ENCODE measurements around the gene LKAAEAR1.

The LKAAEAR1 gene

GRCh38 chr20:64084685-64085152 is 521 bp upstream of the LKAAEAR1 start:
- Mint-ChIP-seq H3K27me3 (peaks cover 0 to 12% of the 10 kb centered on the region in 2 donors), H3K9me3 (no peaks in the 10 kb centered on the region), H3K4me3 (peak overlapping the region; percentile 84 to 85), H3K27ac (no peak overlapping the region), H3K4me1 (ENCODE audit: low read depth in 2 of 2) (peaks cover 26 to 27% of the 10 kb centered on the region in 2 donors), H3K36me3 (ENCODE audit: insufficient read depth) (peaks cover 8% of the 10 kb centered on the region)
- no peak for ATAC-seq (replicated peaks)
- no peak for DNase-seq

DNA sequence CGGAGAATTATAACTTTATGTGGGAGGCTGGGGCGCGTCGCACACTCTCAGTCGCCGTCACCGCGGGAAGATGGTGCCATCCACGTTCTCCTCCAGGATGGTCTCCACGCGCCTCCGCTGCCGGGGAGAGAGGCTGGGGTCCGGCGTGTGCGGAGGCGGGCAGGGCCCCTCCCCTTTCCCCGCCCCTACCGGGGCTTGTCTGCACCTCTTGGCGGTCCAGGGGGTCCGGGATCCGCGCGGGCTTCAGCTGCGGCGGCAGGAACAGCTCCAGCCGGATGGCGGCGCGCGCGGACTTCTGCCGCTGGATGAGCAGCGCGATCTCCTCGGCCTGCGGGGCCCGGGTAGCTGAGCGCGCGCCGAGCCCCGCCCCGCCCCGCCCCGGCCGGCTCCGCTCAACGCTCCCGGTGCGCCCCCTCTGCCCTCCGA is 807 bp downstream of the LKAAEAR1 start:
- Mint-ChIP-seq H3K27ac (peak overlapping the region in 1 of 2 donors; percentile 38), H3K4me3 (peak overlapping the region; percentile 80), H3K27me3 (no peaks in the 10 kb centered on the region), H3K9me3 (no peaks in the 10 kb centered on the region), H3K36me3 (ENCODE audit: insufficient read depth) (peaks cover 12% of the 10 kb centered on the region), H3K4me1 (ENCODE audit: low read depth in 2 of 2) (peaks cover 26 to 31% of the 10 kb centered on the region in 2 donors)
- ATAC-seq (replicated peaks): peak; percentile 34
- peak; percentile 48 to 53 (median 51) for DNase-seq

GRCh38 chr20:64082820-64083377 is 1.3 kb downstream of the LKAAEAR1 start:
- Mint-ChIP-seq H3K4me1 (ENCODE audit: low read depth in 2 of 2) (peaks cover 26 to 34% of the 10 kb centered on the region in 2 donors), H3K27me3 (no peaks in the 10 kb centered on the region), H3K9me3 (no peaks in the 10 kb centered on the region), H3K4me3 (peak overlapping the region; percentile 80), H3K36me3 (ENCODE audit: insufficient read depth) (peaks cover 13% of the 10 kb centered on the region), H3K27ac (peak overlapping the region in 1 of 2 donors; percentile 72)
- DNase-seq: no peak
- no peak for ATAC-seq (replicated peaks)

- Mint-ChIP-seq H3K9me3 (no peaks in the 10 kb centered on the region), H3K36me3 (ENCODE audit: insufficient read depth) (peaks cover 16% of the 10 kb centered on the region), H3K27me3 (no peaks in the 10 kb centered on the region), H3K4me1 (ENCODE audit: low read depth in 2 of 2) (peaks cover 28 to 40% of the 10 kb centered on the region in 2 donors), H3K4me3 (peak overlapping the region; percentile 80), H3K27ac (peak overlapping the region; percentile 72)
- ATAC-seq (replicated peaks) (no peak), DNase-seq (no peak)
These were observed 2.0 kb downstream of the LKAAEAR1 start for GRCh38 chr20:64082126-64082731.

- Mint-ChIP-seq H3K36me3 (ENCODE audit: insufficient read depth) (peaks cover 16% of the 10 kb centered on the region), H3K4me1 (ENCODE audit: low read depth in 2 of 2) (peaks cover 30 to 43% of the 10 kb centered on the region in 2 donors), H3K27ac (peak overlapping the region; percentile 72), H3K27me3 (no peaks in the 10 kb centered on the region), H3K9me3 (no peaks in the 10 kb centered on the region), H3K4me3 (peak overlapping the region in 1 of 2 donors; percentile 80)
- DNase-seq (no peak), ATAC-seq (replicated peaks) (no peak)
These were observed 2.6 kb downstream of the LKAAEAR1 start for GRCh38 chr20:64081624-64081964.

DNA sequence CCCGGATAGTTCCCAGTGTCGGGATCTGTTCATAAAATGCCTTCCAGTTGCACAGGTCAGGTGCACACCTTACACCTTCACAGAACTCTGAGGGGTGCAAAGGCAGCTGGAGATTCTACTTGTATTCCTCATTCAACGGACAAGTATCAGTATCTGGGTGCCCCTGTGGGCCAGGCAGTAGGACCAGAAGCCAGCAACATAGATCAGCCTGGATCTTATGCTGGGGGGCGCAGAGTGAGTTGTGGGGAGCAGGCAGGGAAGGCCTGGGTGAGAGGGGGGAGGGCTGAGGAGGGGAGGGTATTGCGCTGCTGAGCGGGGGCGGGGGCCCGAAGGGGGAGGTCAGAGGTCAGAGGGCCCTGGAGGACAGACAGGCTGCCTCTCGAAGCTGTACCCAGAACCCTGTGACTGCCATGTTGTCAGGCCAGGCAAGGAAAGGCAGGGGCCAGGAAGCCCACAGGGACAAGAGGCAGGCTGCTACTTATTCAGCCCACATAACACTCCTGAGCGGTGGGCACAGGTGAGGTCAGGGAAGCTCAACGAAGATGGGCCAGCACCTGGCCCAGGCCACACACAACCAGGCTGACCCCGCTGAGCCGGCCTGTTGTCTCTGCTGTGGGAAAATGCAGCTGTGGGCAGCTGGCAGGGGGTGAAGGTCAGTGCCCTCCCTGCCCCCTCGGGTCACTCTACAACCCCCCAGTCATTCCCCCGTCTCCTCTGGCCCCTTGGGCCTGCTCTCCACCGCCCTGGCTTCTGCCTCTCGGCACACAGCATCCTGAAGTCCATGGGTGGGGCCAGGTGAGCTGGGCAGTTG is 3.2 kb downstream of the LKAAEAR1 start:
- H3K4me1 Mint-ChIP-seq (ENCODE audit: low read depth in 2 of 2): peaks cover 30 to 43% of the 10 kb centered on the region in 2 donors
- ATAC-seq (replicated peaks) (no peak), DNase-seq (no peak)
- H3K4me3 Mint-ChIP-seq: peak overlapping the region; percentile 74 to 80
- H3K9me3 Mint-ChIP-seq: no peaks in the 10 kb centered on the region
- peaks cover 22% of the 10 kb centered on the region for H3K36me3 Mint-ChIP-seq (ENCODE audit: insufficient read depth)
- H3K27me3 Mint-ChIP-seq: no peaks in the 10 kb centered on the region
- H3K27ac Mint-ChIP-seq: peak overlapping the region; percentile 79 to 91

DNA sequence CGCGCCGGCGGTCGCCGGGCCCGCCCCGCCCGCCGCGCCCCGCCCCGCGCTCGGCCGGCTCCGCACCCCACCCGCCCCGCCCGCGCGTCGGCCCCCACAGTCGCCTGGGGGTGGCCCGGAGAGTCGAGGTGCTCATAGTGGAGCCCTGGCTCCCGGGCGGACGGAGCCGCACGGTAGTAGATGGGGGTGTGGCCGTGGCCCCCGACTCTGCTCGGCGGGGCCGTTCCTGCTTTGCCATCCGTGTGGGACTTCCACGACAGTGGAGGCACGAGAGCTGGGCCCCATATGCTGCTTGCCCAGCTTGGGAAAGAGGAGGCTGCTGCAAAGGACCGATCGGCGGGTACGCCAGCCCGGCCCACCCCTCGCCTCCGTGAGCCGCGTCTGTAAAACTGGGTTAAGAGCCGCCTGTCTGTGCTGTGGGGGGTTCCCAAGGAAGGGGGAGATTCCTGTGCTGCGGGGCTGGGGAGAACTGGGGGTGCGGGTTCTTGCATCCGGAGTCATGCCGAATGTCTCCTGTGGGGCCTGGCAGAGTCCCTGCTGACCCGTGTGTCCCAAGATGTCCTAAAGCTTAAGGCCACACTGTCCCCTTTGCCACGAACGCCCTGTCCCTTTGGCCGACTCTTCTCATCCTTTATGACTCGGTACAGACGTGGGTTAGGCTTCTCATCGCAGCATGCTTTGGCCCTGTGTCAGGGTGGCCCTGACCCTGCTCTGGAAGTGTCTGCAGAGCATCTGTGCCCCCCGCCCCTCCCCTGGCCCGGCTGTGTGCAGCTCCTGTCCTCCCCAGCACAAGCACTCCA is 4.0 kb downstream of the LKAAEAR1 start, which contains the start of gene OPRL1:
Gene OPRL1, plus strand, starts transcription at position 70 of the 800 bp plus-strand sequence. CDS start 12,639 bp downstream, outside the sequence.
- Mint-ChIP-seq H3K4me1 (ENCODE audit: low read depth in 2 of 2) (peaks cover 30 to 49% of the 10 kb centered on the region in 2 donors), H3K36me3 (ENCODE audit: insufficient read depth) (peaks cover 30% of the 10 kb centered on the region), H3K27ac (peak within 1 kb of the TSS; percentile 87 to 91), H3K9me3 (no peaks in the 10 kb centered on the region), H3K4me3 (peak within 1 kb of the TSS; percentile 92 to 95), H3K27me3 (no peaks in the 10 kb centered on the region)
- DNase-seq: peak; percentile 56 to 64 (median 63)
- ATAC-seq (replicated peaks): peak; percentile 63

DNA sequence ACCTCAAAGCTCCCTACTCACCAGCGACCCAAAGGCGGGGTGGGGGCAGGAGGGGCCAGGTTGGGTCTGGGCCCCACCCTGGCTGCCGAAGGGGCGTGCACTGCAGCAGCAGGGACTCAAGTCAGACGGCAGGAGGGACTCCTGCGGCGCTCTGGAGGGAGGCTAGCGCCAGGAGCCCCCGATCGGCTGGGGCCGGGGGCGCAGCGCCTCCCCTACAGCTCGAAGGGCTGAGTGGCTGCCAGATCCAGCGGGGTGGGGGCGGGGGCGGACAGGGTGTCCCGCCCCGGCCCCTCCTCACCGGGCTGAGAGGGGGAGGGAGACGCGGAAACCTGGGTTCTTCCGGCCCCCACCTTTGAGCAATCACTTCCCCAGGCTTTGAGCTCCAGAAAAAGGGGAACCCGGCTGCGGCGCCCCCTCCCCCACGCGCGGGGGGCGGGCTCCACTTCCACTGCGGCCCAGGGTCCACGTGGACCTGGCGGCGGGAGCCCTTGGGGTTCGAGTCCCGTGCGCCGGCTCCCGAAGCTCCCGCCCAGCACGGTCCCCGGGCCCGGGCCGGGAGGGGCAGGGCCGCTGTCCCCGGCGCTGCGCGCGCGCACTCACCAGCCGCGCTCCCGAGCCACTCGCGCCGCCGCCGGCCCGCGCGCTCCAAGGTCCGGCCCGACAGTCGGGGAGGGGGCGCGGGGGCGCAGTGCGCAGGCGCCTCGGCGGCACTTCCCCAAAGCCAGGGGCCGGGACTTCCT is 4.8 kb downstream of the LKAAEAR1 start, which contains the start of gene RGS19:
Gene RGS19, minus strand, starts transcription at position 246 of the 740 bp plus-strand sequence. CDS start 2,632 bp downstream, outside the sequence.
- H3K27me3 Mint-ChIP-seq: no peaks in the 10 kb centered on the region
- peak within 1 kb of the TSS; percentile 87 to 91 for H3K27ac Mint-ChIP-seq
- peaks cover 30 to 49% of the 10 kb centered on the region in 2 donors for H3K4me1 Mint-ChIP-seq (ENCODE audit: low read depth in 2 of 2)
- peaks cover 31% of the 10 kb centered on the region for H3K36me3 Mint-ChIP-seq (ENCODE audit: insufficient read depth)
- ATAC-seq (replicated peaks) (peak; percentile 26), DNase-seq (peak; percentile 56 to 60 (median 56))
- H3K4me3 Mint-ChIP-seq: peak within 1 kb of the TSS; percentile 92 to 95
- H3K9me3 Mint-ChIP-seq: no peaks in the 10 kb centered on the region

GRCh38 chr20:64078934-64079272 is 5.3 kb downstream of the LKAAEAR1 start:
- peaks cover 30 to 46% of the 10 kb centered on the region in 2 donors for H3K4me1 Mint-ChIP-seq (ENCODE audit: low read depth in 2 of 2)
- DNase-seq (no peak), ATAC-seq (replicated peaks) (no peak)
- no peaks in the 10 kb centered on the region for H3K27me3 Mint-ChIP-seq
- peak overlapping the region; percentile 92 to 95 for H3K4me3 Mint-ChIP-seq
- peak overlapping the region; percentile 87 to 90 for H3K27ac Mint-ChIP-seq
- peaks cover 35% of the 10 kb centered on the region for H3K36me3 Mint-ChIP-seq (ENCODE audit: insufficient read depth)
- H3K9me3 Mint-ChIP-seq: no peaks in the 10 kb centered on the region

DNA sequence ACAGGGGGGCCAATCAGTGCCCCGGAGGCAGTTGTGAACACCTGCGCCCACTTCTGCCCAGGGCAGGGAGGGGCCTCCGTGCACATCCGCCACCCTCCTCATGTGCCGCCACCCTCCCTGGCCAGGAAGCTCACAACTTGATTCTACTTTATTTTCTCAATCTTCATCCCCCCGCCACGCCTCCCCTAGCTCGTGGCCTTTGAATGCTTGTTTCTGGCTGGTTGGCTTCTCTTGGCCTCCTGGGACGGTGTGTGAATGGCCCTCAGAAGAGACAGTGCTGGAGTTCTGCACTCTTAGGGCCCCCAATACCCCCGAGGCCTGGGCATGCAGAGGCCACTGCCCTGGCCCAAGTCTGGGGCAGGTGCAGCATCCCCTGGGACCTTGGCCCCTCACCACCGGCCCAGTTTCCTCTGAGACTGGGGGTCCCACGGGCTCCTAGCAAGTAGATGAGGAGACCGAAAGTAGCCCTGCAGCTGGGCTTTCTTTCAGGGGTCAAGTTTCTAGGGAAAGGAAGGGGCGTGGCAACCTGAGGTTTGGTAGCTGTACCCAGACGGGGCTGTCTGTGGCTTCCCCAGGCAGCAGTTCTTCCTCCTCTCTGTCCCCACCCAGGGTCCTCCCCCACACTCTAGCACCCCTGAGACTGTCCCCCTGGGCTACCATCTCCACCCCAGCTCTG is 6.2 kb downstream of the LKAAEAR1 start:
- Mint-ChIP-seq H3K4me1 (ENCODE audit: low read depth in 2 of 2) (peaks cover 26 to 43% of the 10 kb centered on the region in 2 donors), H3K27me3 (no peaks in the 10 kb centered on the region), H3K9me3 (no peaks in the 10 kb centered on the region), H3K27ac (peak overlapping the region; percentile 87 to 90), H3K4me3 (peak overlapping the region; percentile 92 to 95), H3K36me3 (ENCODE audit: insufficient read depth) (peaks cover 40% of the 10 kb centered on the region)
- DNase-seq (peak; percentile 58 to 67 (median 61)), ATAC-seq (replicated peaks) (peak; percentile 61)

GRCh38 chr20:64077541-64077875 is 6.7 kb downstream of the LKAAEAR1 start:
- H3K36me3 Mint-ChIP-seq (ENCODE audit: insufficient read depth): peaks cover 40% of the 10 kb centered on the region
- H3K4me3 Mint-ChIP-seq: peak overlapping the region; percentile 92 to 95
- ATAC-seq (replicated peaks) (no peak), DNase-seq (no peak)
- peaks cover 22 to 42% of the 10 kb centered on the region in 2 donors for H3K4me1 Mint-ChIP-seq (ENCODE audit: low read depth in 2 of 2)
- H3K9me3 Mint-ChIP-seq: no peaks in the 10 kb centered on the region
- H3K27ac Mint-ChIP-seq: peak overlapping the region; percentile 87 to 90
- H3K27me3 Mint-ChIP-seq: no peaks in the 10 kb centered on the region

GRCh38 chr20:64077094-64077493 is 7.1 kb downstream of the LKAAEAR1 start:
- H3K9me3 Mint-ChIP-seq: no peaks in the 10 kb centered on the region
- H3K4me1 Mint-ChIP-seq (ENCODE audit: low read depth in 2 of 2): peaks cover 22 to 43% of the 10 kb centered on the region in 2 donors
- DNase-seq: no peak
- no peak for ATAC-seq (replicated peaks)
- H3K27me3 Mint-ChIP-seq: no peaks in the 10 kb centered on the region
- peak overlapping the region; percentile 92 to 95 for H3K4me3 Mint-ChIP-seq
- peaks cover 37% of the 10 kb centered on the region for H3K36me3 Mint-ChIP-seq (ENCODE audit: insufficient read depth)
- H3K27ac Mint-ChIP-seq: peak overlapping the region; percentile 87 to 90
